ENCODE results near the gene FOXP1.

- TF ChIP-seq CTCF (IDR thresholded peaks at IDR 0.05 in 4 of 5, conservative IDR thresholded peaks at IDR 0.05 in 1 of 5) (no peak), POLR2A (IDR thresholded peaks at IDR 0.05) (no peak)
These were observed 500.7 kb downstream of the FOXP1 start for GRCh38 chr3:71082833-71083232.
